ENCODE data around the gene PEPD.

- TF ChIP-seq POLR2A (IDR thresholded peaks at IDR 0.05; ENCODE audit: low read length) (no peak), GATA1 (IDR thresholded peaks at IDR 0.05; ENCODE audit: low read depth, low read length) (no peak)
These were observed 119.7 kb downstream of the PEPD start for GRCh38 chr19:33401683-33402420.

All from erythroblast (primary cell).